Esophagus squamous epithelium (tissue), 5 donors: ENCODE results near the gene SHCBP1L. TPM values are rescaled to one million over a fixed set of nuclear protein-coding genes. Genes with fewer than 3 reads are reported as not detected.

Experiments
- DNase-seq: peaks from one replicate; lab custom pipeline; 2025; lab: John Stamatoyannopoulos, UW
- H3K27ac ChIP-seq, 4 donors: fragments of 200-600 bp; sonication (generic); one replicate each; pipeline ENCODE4 v1.5.1; 2016 to 2019; ENCODE audit warnings: mild to moderate bottlenecking in 1 of 4
- H3K27me3 ChIP-seq, 4 donors: fragments of 200-600 bp; sonication (generic); 1 replicate in 3 of 4; 2 replicates in 1 of 4; pipeline versions ENCODE4 v1.5.1 to v1.6.0; 2017 to 2021; ENCODE audit warnings: antibody characterized with exemption in 1 of 4
- H3K36me3 ChIP-seq, 3 donors: fragments of 200-600 bp; sonication (generic); one replicate each; pipeline ENCODE4 v1.5.1; 2016 to 2019
- H3K4me1 ChIP-seq, 3 donors: fragments of 200-600 bp; sonication (generic); one replicate each; pipeline ENCODE4 v1.5.1; 2017 to 2019
- H3K4me3 ChIP-seq, 4 donors: fragments of 200-600 bp; sonication (generic); 1 replicate in 3 of 4; 2 replicates in 1 of 4; pipeline ENCODE4 v1.5.1; 2016 to 2019; ENCODE audit warnings: mild to moderate bottlenecking in 2 of 4, moderate library complexity in 1 of 4
- H3K9me3 ChIP-seq, 3 donors: fragments of 200-600 bp; sonication (generic); one replicate each; pipeline ENCODE4 v1.5.1; 2016 to 2019
- CTCF ChIP-seq, 6 experiments: fragments of 450-650 bp in 4 of 6; fragments of 200-600 bp in 2 of 6; sonication (generic) in 2 of 6; IDR thresholded peaks; one replicate each; pipeline ENCODE4 v1.5.1; 2016 to 2019; ENCODE audit warnings: antibody characterized with exemption in 6 of 6, mild to moderate bottlenecking in 4 of 6, moderate library complexity in 4 of 6
- POLR2A ChIP-seq, 4 donors: fragments of 450-650 bp; IDR thresholded peaks; one replicate each; pipeline ENCODE4 v1.6.1; 2017; ENCODE audit warnings: antibody characterized with exemption in 4 of 4, mild to moderate bottlenecking in 4 of 4, moderate library complexity in 3 of 4
- WGBS, 2 donors: methylation state at CpG; one replicate each; pipeline ENCODE4 v1.1.5; 2018; 5-methylcytosine and 5-hydroxymethylcytosine counted together
- intact Hi-C: fragments of 100-400 bp; cut with DNase I; formaldehyde crosslinking; loops from one replicate; pipeline ENCODE4 v1.15.0; 2022
- total RNA-seq, 4 donors: library from RNA; depleted of rRNA; stranded (reverse); fragments of >200 nt; gene quantifications; one replicate each; pipeline ENCODE4 v1.1.0, GENCODE V29; 2016
- donor health status: DM: yes; HTN: yes; CAD: no.

The SHCBP1L gene
- total RNA-seq, 4 donors from 2014 or later = 0.40 TPM; not detected in 3

GRCh38 chr1:182877842-182878241 is 75.1 kb downstream of the SHCBP1L start:
- Histone ChIP-seq H3K9me3 (no peaks in the 10 kb centered on the region), H3K4me1 (no peaks in the 10 kb centered on the region), H3K27ac (no peak overlapping the region), H3K27me3 (no peaks in the 10 kb centered on the region), H3K36me3 (peaks cover 25 to 100% (median 69%) of the 10 kb centered on the region in 3 donors), H3K4me3 (no peak overlapping the region)
- intact Hi-C loops = no loop called here
- no peak for TF ChIP-seq POLR2A (IDR thresholded peaks at IDR 0.05)
- no peak for TF ChIP-seq CTCF (IDR thresholded peaks at IDR 0.05)
- no peak for DNase-seq
- WGBS, 2 donors = 87 to 92% methylated on average over 7 of the region's 7 CpGs

DNA sequence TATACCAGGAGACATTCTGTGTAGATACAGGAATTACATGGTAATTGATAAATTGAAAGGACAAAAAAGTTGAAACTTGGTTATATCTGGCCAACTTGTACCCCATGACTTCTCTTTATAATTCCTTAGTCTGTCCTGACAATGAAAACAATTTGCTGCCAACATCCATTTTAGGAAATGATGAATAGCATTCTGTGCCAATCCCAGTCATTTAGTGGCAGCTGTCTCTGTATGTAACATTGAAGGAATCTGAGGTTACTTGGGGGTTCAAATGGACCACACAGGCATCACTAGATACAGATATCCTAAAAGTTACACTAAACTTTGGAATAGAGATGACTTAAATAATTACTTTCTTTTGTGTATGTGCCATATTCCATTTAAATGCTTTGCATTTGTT is 75.6 kb downstream of the SHCBP1L start:
- no peak overlapping the region for H3K4me3 ChIP-seq
- H3K36me3 ChIP-seq = peaks cover 23 to 100% (median 68%) of the 10 kb centered on the region in 3 donors
- H3K27me3 ChIP-seq = no peaks in the 10 kb centered on the region
- H3K4me1 ChIP-seq = no peaks in the 10 kb centered on the region
- no peak for DNase-seq
- intact Hi-C loops = no loop called here
- TF ChIP-seq CTCF (IDR thresholded peaks at IDR 0.05) (no peak), POLR2A (IDR thresholded peaks at IDR 0.05) (no peak)
- H3K9me3 ChIP-seq = no peaks in the 10 kb centered on the region
- no peak overlapping the region for H3K27ac ChIP-seq

GRCh38 chr1:182875889-182876288 is 77.1 kb downstream of the SHCBP1L start:
- peaks cover 16 to 100% (median 56%) of the 10 kb centered on the region in 3 donors for H3K36me3 ChIP-seq
- H3K27me3 ChIP-seq = no peaks in the 10 kb centered on the region
- no peak overlapping the region for H3K27ac ChIP-seq
- DNase-seq = no peak
- no peak overlapping the region for H3K4me3 ChIP-seq
- no peaks in the 10 kb centered on the region for H3K9me3 ChIP-seq
- TF ChIP-seq POLR2A (IDR thresholded peaks at IDR 0.05) (no peak), CTCF (IDR thresholded peaks at IDR 0.05) (no peak)
- 36 to 62% methylated on average over 2 of the region's 2 CpGs for WGBS, 2 donors
- H3K4me1 ChIP-seq = no peaks in the 10 kb centered on the region
- intact Hi-C loops = no loop called here

GRCh38 chr1:182872881-182873280 is 80.1 kb downstream of the SHCBP1L start:
- H3K36me3 ChIP-seq = peaks cover 20 to 100% (median 47%) of the 10 kb centered on the region in 3 donors
- intact Hi-C loops = no loop called here
- H3K9me3 ChIP-seq = no peaks in the 10 kb centered on the region
- H3K27ac ChIP-seq = no peak overlapping the region
- H3K4me1 ChIP-seq = no peaks in the 10 kb centered on the region
- no peak for DNase-seq
- no peaks in the 10 kb centered on the region for H3K27me3 ChIP-seq
- TF ChIP-seq CTCF (IDR thresholded peaks at IDR 0.05) (no peak), POLR2A (IDR thresholded peaks at IDR 0.05) (no peak)
- WGBS, 2 donors = 84 to 97% methylated on average over 3 of the region's 3 CpGs
- H3K4me3 ChIP-seq = no peak overlapping the region

DNA sequence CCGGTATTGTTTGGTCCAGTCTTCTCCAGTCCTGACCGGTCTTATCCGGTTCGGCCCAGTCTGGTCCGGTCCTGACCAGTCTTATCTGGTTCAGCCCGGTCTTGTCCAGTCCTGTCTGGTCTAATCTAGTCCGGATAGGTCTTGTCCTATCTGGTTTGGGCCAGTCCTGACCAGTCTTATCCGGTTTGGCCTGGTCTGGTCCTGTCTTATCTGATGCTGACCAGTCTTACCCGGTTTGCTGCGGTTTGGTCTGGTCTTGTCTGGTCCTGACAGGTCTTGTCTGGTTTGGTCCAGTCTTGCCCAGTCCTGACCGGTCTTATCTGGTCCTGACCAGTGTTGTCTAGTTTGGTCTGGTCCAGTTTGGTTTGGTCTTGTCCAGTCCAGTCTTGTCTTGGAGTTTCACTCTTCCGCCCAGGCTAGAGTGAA is 83.7 kb downstream of the SHCBP1L start:
- TF ChIP-seq CTCF (IDR thresholded peaks at IDR 0.05) = no peak
- no peak for TF ChIP-seq POLR2A (IDR thresholded peaks at IDR 0.05)
- Histone ChIP-seq H3K27ac (no peak overlapping the region), H3K9me3 (no peaks in the 10 kb centered on the region), H3K4me3 (no peak overlapping the region), H3K36me3 (peaks cover 14 to 100% (median 32%) of the 10 kb centered on the region in 3 donors), H3K4me1 (no peaks in the 10 kb centered on the region), H3K27me3 (no peaks in the 10 kb centered on the region)
- no peak for DNase-seq
- intact Hi-C loops = no loop called here
- WGBS, 2 donors = 89 to 90% methylated on average over 10 to 12 of the region's 12 CpGs
